ENCODE data around the gene BLTP3A. TPM values are rescaled to one million over a fixed set of nuclear protein-coding genes. Genes with fewer than 3 reads are reported as not detected.
"Not testable (repeated sequence)": the region's sequence is repeated elsewhere in the genome, so short reads cannot be mapped to it uniquely, and the experiment has no call there.

BLTP3A gene
- total RNA-seq, 1 experiment from 2014 or later = 22.3 TPM

DNA sequence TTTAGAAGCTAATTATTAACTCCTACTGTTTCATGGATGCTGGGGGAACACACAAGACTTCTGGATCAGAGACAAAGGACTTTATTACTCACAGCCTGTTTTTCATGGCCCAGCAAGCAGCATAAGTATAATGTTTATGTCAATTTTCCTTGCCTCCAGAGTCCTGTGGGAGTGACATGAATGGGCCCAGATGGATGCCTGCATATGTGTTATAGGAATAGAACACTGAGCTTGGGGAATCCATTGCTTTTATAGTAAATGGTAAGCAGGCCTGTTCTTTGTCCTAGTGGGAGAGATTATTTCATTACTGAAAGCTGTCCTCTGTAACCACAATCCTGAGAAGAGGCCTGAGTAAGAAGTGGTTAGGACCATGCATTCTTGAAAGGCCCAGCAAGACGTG, 25.6 kb downstream of the BLTP3A start:
- Histone ChIP-seq H4K20me1 (ENCODE audit: insufficient read depth) (peaks cover 29% of the 10 kb centered on the region), H3K9me3 (ENCODE audit: insufficient read depth, low read depth) (no peaks in the 10 kb centered on the region), H3K27me3 (ENCODE audit: insufficient read depth, low read depth) (no peaks in the 10 kb centered on the region), H3K79me2 (ENCODE audit: low read depth) (peaks cover 47% of the 10 kb centered on the region), H2AFZ (no peak overlapping the region), H3K36me3 (ENCODE audit: low read depth) (no peaks in the 10 kb centered on the region), H3K9me2 (ENCODE audit: insufficient read depth) (no peaks in the 10 kb centered on the region), H3K4me1 (replicated peaks; ENCODE audit: insufficient read depth) (no peaks in the 10 kb centered on the region), H3F3A (ENCODE audit: insufficient read depth, low read depth) (no peaks in the 10 kb centered on the region), H3K4me3 (no peak overlapping the region), H3K27ac (no peak overlapping the region), H3K4me2 (no peak overlapping the region)
- DNase-seq = no peak
- POLR2A ChIA-PET (ENCODE audit: unreplicated experiment) = interaction anchor here (0.6 kb wide), 1 partner anchor 240 kb away, joined by 23 read pairs; no protein-coding TSS in a partner anchor
- BruUV-seq (replicated peaks) = no TSS peak
- TF ChIP-seq, protein P1, sequence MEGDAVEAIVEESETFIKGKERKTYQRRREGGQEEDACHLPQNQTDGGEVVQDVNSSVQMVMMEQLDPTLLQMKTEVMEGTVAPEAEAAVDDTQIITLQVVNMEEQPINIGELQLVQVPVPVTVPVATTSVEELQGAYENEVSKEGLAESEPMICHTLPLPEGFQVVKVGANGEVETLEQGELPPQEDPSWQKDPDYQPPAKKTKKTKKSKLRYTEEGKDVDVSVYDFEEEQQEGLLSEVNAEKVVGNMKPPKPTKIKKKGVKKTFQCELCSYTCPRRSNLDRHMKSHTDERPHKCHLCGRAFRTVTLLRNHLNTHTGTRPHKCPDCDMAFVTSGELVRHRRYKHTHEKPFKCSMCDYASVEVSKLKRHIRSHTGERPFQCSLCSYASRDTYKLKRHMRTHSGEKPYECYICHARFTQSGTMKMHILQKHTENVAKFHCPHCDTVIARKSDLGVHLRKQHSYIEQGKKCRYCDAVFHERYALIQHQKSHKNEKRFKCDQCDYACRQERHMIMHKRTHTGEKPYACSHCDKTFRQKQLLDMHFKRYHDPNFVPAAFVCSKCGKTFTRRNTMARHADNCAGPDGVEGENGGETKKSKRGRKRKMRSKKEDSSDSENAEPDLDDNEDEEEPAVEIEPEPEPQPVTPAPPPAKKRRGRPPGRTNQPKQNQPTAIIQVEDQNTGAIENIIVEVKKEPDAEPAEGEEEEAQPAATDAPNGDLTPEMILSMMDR (conservative IDR thresholded peaks at IDR 0.05) = no peak
- TF ChIP-seq EZH2 (IDR thresholded peaks at IDR 0.05; ENCODE audit: low read depth) = no peak
- intact Hi-C loops (cut with micrococcal nuclease; ENCODE audit: unreplicated experiment) = no loop called here
- CTCF ChIA-PET = no interaction called here

DNA sequence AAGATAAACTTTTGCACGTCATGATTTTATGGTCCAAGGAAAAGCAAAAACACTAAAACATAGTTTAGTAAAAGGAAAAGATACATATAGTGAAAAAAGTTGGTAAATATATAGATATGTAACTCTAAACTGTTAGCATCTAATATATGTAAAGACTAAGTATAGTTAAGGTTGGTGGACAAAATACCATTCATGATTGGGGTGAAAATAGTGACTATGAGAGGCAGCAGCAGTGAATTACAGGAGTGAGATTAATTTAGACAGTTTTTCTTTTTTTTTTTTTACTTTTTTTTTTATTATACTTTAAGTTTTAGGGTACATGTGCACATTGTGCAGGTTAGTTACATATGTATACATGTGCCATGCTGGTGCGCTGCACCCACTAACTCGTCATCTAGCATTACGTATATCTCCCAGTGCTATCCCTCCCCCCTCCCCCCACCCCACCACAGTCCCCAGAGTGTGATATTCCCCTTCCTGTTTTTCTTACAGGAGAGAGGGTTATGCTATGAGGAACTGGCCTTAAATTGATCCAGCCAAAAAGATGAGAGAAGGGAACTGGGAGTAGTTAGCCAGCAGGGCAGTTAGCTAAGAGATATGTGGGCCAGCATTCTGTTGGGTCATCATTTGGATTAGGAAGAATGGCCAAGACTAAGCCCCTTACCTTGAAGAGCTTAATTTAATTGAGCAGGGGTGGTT, 27.1 kb downstream of the BLTP3A start:
- H3F3A ChIP-seq (ENCODE audit: insufficient read depth, low read depth); H3K27me3 ChIP-seq (ENCODE audit: insufficient read depth, low read depth); H3K9me3 ChIP-seq (ENCODE audit: insufficient read depth, low read depth); H3K4me1 ChIP-seq (replicated peaks; ENCODE audit: insufficient read depth); H3K4me3 ChIP-seq; DNase-seq; H3K9me2 ChIP-seq (ENCODE audit: insufficient read depth); BruUV-seq (replicated peaks); H3K36me3 ChIP-seq (ENCODE audit: low read depth); CTCF ChIA-PET; H3K4me2 ChIP-seq; H2AFZ ChIP-seq; H3K27ac ChIP-seq; intact Hi-C loops (cut with micrococcal nuclease; ENCODE audit: unreplicated experiment): not testable (repeated sequence)
- POLR2A ChIA-PET (ENCODE audit: unreplicated experiment) = interaction anchor here (0.6 to 0.7 kb wide), 2 partner anchors 215 to 566 kb away, joined by 4 read pairs; no protein-coding TSS in a partner anchor
- Histone ChIP-seq H4K20me1 (ENCODE audit: insufficient read depth) (peaks cover 28% of the 10 kb centered on the region), H3K79me2 (ENCODE audit: low read depth) (peaks cover 32% of the 10 kb centered on the region)

DNA sequence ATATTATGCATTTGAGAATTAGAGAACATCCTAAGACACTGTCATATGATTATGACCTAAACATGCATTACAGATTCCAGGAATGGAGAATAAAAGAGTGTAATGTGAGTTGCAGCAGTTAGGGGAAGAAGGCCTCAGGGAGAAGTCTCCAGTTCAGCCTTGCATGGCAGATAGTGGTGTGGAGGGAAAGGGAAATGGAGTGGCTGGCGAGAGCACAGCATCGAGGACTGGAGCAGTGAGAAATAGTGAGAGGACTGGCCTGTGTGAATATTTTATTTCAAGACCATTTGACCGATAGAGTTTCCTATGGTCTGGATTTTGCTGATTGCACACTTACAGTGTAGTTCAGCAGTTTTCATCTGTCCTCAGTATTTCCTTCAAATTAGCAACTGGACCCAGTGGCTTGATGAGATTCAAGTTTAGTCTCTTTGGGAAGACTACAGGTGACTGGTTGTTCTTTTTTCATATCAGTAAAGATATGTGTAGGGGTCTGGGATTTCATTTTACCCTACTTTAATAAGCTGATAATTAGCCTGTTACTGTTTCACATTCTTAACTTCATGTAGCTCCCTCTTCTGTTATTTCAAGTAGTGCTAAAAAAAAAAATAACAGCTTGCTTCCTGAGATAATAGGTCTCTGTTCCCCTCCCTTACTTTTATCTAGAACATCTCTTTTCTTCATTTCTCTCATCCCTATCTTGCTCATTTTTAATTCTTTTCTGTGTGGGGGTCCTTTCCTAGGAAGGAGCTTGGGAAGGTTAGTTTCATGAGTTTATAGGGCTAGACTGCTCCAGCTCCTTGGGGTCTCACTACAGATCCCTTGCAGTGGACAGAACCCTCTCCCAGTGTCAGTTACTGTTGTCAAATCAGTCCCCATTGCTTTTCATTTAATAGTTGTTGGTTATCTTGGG, 27.9 kb downstream of the BLTP3A start:
- no peak for DNase-seq
- POLR2A ChIA-PET (ENCODE audit: unreplicated experiment) = no interaction called here

More for the DNA sequence above, 27.9 kb downstream of the BLTP3A start:
- no peak for TF ChIP-seq EZH2 (IDR thresholded peaks at IDR 0.05; ENCODE audit: low read depth)
- TF ChIP-seq, protein P1 (conservative IDR thresholded peaks at IDR 0.05) = no peak
- H3K9me2 ChIP-seq (ENCODE audit: insufficient read depth) = no peaks in the 10 kb centered on the region
- no peak overlapping the region for H3K27ac ChIP-seq
- no peak overlapping the region for H3K4me2 ChIP-seq
- H3K4me3 ChIP-seq = no peak overlapping the region
- intact Hi-C loops (cut with micrococcal nuclease; ENCODE audit: unreplicated experiment) = no loop called here
- H3K79me2 ChIP-seq (ENCODE audit: low read depth) = peaks cover 24% of the 10 kb centered on the region; the same call in 1 of the 2 replicates
- no TSS peak for BruUV-seq (replicated peaks)
- peaks cover 23% of the 10 kb centered on the region for H4K20me1 ChIP-seq (ENCODE audit: insufficient read depth)
- CTCF ChIA-PET = no interaction called here
- no peaks in the 10 kb centered on the region for H3K27me3 ChIP-seq (ENCODE audit: insufficient read depth, low read depth)
- H3F3A ChIP-seq (ENCODE audit: insufficient read depth, low read depth) = no peaks in the 10 kb centered on the region
- peaks cover 6% of the 10 kb centered on the region for H3K36me3 ChIP-seq (ENCODE audit: low read depth)
- H3K9me3 ChIP-seq (ENCODE audit: insufficient read depth, low read depth) = no peaks in the 10 kb centered on the region
- H2AFZ ChIP-seq = no peak overlapping the region
- no peaks in the 10 kb centered on the region for H3K4me1 ChIP-seq (replicated peaks; ENCODE audit: insufficient read depth)

All from PC-9 (cell line).